NB4 (cell line): ENCODE data around the gene EPSTI1.

Source experiments
- CTCF ChIP-seq: IDR thresholded peaks from one replicate; pipeline ENCODE4 v1.5.1; 2012; ENCODE audit warnings: low read depth, low read length
- MYC ChIP-seq: IDR thresholded peaks from 2 replicates; pipeline ENCODE4 v1.6.1; 2011; ENCODE audit warnings: low read depth, low read length
- POLR2A ChIP-seq: IDR thresholded peaks from 2 replicates; pipeline ENCODE4 v1.6.1; 2011; ENCODE audit warnings: mild to moderate bottlenecking; ENCODE audit not compliant: insufficient read length; ENCODE audit errors: extremely low read depth
- TF ChIP-seq, protein P1 (sequence below): IDR thresholded peaks from 2 replicates; pipeline ENCODE4 v1.6.1; 2011; ENCODE audit warnings: low read depth, low read length

DNA sequence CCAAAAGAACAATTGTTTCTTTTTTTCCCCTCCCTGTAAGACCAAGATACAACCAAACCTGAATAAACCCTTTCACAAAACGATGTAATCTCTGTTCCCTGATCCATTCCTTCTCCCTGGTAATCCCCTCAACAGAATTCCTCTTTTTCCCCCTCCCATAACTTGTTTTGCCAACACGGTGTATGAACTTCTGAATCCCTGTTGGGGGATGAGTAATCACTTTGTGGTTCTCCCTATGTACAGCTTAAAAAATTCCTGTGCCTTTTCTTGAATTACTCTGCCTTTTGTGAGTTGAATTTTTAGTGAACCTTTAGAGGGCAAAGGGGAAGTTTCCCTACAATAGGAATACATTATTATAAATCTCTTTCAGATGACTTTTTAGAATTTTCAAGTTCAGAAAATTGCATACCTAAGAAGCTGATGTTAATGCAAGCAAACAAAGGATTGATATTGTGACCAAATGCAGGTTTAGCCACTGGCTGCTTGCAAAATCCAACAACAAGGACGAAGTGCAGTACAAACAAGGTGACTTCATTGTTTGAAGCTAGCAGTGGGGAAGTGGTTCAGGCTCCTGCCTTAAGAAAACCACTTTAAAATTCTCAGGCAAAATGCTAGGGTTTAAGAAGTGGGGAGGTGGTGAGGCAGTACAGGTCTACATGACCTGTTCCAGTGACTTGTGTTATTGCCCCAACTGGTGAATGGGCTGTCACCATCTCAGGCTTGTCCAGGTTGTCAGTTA, 15.0 kb upstream of the EPSTI1 start:
- TF ChIP-seq POLR2A, result no peak
- no peak for TF ChIP-seq CTCF
- no peak for TF ChIP-seq MYC
- TF ChIP-seq, protein P1, sequence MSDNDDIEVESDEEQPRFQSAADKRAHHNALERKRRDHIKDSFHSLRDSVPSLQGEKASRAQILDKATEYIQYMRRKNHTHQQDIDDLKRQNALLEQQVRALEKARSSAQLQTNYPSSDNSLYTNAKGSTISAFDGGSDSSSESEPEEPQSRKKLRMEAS, result no peak
